OCI-LY7 (cell line): ENCODE results near the gene OGDH. TPM values are rescaled to one million over a fixed set of nuclear protein-coding genes. Genes with fewer than 3 reads are reported as not detected.
"Not testable (repeated sequence)": the region's sequence is repeated elsewhere in the genome, so short reads cannot be mapped to it uniquely, and the experiment has no call there.

Source experiments
- BruUV-seq: library from RNA; stranded (reverse); fragments of 400-500 nt; replicated peaks from 2 replicates; lab custom pipeline; 2021; lab: Mats Ljungman, UMichigan
- CTCF ChIA-PET: fragments of 300-600 bp; sonication (Branson Sonifier 250); formaldehyde crosslinking; loops from one replicate; lab custom pipeline; 2022; ENCODE audit warnings: antibody characterized with exemption; ENCODE audit not compliant: unreplicated experiment; lab: Charles Lee
- POLR2A ChIA-PET: fragments of 300-600 bp; sonication (Branson Sonifier 250); formaldehyde crosslinking; loops from one replicate; lab custom pipeline; 2022; ENCODE audit warnings: antibody characterized with exemption; lab: Charles Lee
- DNase-seq: peaks from one replicate; pipeline ENCODE4 v3.0.0-alpha.2; 2015; ENCODE audit warnings: low spot score
- H2AFZ ChIP-seq: fragments of 200-600 bp; sonication (generic), shearing (Covaris generic); 2 replicates; pipeline ENCODE4 v1.6.1; 2014; ENCODE audit warnings: mild to moderate bottlenecking, antibody characterized with exemption, low read length, moderate library complexity
- H3K27ac ChIP-seq: fragments of 200-600 bp; sonication (generic); 2 replicates; pipeline ENCODE4 v1.5.1; 2014; ENCODE audit warnings: mixed run types, low read depth, mild to moderate bottlenecking, moderate library complexity, low read length, inconsistent platforms; ENCODE audit not compliant: poor library complexity, severe bottlenecking
- H3K36me3 ChIP-seq: fragments of 200-600 bp; sonication (generic); 2 replicates; pipeline ENCODE4 v1.6.1; 2014; ENCODE audit warnings: mild to moderate bottlenecking, antibody characterized with exemption, low read length, moderate library complexity, mixed read lengths; ENCODE audit not compliant: insufficient read depth
- H3K4me1 ChIP-seq: fragments of 200-600 bp; sonication (generic); 2 replicates; pipeline ENCODE4 v1.5.1; 2014; ENCODE audit warnings: mild to moderate bottlenecking, low read length; ENCODE audit not compliant: insufficient read depth, poor library complexity, severe bottlenecking
- H3K4me2 ChIP-seq: fragments of 200-600 bp; sonication (generic); 2 replicates; pipeline ENCODE4 v1.6.1; 2014; ENCODE audit warnings: mild to moderate bottlenecking, low read length
- H3K4me3 ChIP-seq: fragments of 200-600 bp; sonication (generic); 2 replicates; pipeline ENCODE4 v1.5.1; 2014; ENCODE audit warnings: mild to moderate bottlenecking, low read depth, low read length; ENCODE audit not compliant: poor library complexity, severe bottlenecking
- H3K79me2 ChIP-seq: fragments of 200-600 bp; sonication (generic); 2 replicates; pipeline ENCODE4 v1.6.1; 2016; ENCODE audit warnings: low read depth, mild to moderate bottlenecking, low read length, moderate library complexity, mixed read lengths; ENCODE audit not compliant: insufficient read depth
- H3K9me2 ChIP-seq: fragments of 200-600 bp; sonication (generic); 2 replicates; pipeline ENCODE4 v1.6.1; 2016; ENCODE audit warnings: mild to moderate bottlenecking, low read length, mixed read lengths; ENCODE audit not compliant: insufficient read depth
- H3K9me3 ChIP-seq: fragments of 200-600 bp; sonication (generic); 2 replicates; pipeline ENCODE4 v1.6.1; 2014; ENCODE audit warnings: mild to moderate bottlenecking, mixed run types, low read length, mixed read lengths
- H4K20me1 ChIP-seq: fragments of 200-600 bp; sonication (generic); 2 replicates; pipeline ENCODE4 v1.6.1; 2014; ENCODE audit warnings: mild to moderate bottlenecking, antibody characterized with exemption, low read length, moderate library complexity, mixed read lengths; ENCODE audit not compliant: insufficient read depth
- CTCF ChIP-seq: fragments of 200-600 bp; sonication (generic); conservative IDR thresholded peaks from 2 replicates; pipeline ENCODE4 v1.5.1; 2014; ENCODE audit warnings: mild to moderate bottlenecking, antibody characterized with exemption, low read length, moderate library complexity, mixed read lengths
- EZH2phosphoT487 ChIP-seq: fragments of 200-600 bp; sonication (generic); IDR thresholded peaks from 2 replicates; pipeline ENCODE4 v1.6.1; 2018; ENCODE audit warnings: low read depth, borderline replicate concordance, mild to moderate bottlenecking, mixed run types, antibody characterized with exemption, low read length, moderate library complexity, mixed read lengths
- intact Hi-C: fragments of 100-400 bp; cut with micrococcal nuclease; formaldehyde crosslinking; loops from one replicate; pipeline ENCODE4 v1.10.0; 2022; ENCODE audit not compliant: unreplicated experiment
- total RNA-seq, 2 experiments: library from RNA; depleted of rRNA in 1 of 2; stranded (reverse); fragments of >200 nt in 1 of 2; shearing (Covaris generic) in 1 of 2; gene quantifications; 2 replicates each; pipeline ENCODE4 v1.2.3, GENCODE V29; 2014 to 2022

Gene OGDH
- total RNA-seq, 2 experiments from 2014 or later: 47.6 to 70.9 TPM

GRCh38 chr7:44727937-44728262 lies 121.5 kb downstream of the OGDH start:
- Histone ChIP-seq H4K20me1 (no peaks in the 10 kb centered on the region), H3K4me2 (no peak overlapping the region), H3K9me2 (no peaks in the 10 kb centered on the region), H2AFZ (no peak overlapping the region), H3K9me3 (no peaks in the 10 kb centered on the region), H3K4me1 (no peaks in the 10 kb centered on the region), H3K27ac (no peak overlapping the region), H3K4me3 (no peak overlapping the region), H3K36me3 (no peaks in the 10 kb centered on the region), H3K79me2 (no peaks in the 10 kb centered on the region)
- TF ChIP-seq CTCF (no peak), EZH2phosphoT487 (no peak)
- CTCF ChIA-PET: no interaction called here
- POLR2A ChIA-PET: no interaction called here
- BruUV-seq: no TSS peak
- intact Hi-C loops: no loop called here
- DNase-seq: no peak

- Histone ChIP-seq H3K4me3 (no peak overlapping the region), H3K79me2 (no peaks in the 10 kb centered on the region), H3K4me1 (no peaks in the 10 kb centered on the region), H3K9me2 (no peaks in the 10 kb centered on the region), H4K20me1 (no peaks in the 10 kb centered on the region), H3K9me3 (no peaks in the 10 kb centered on the region), H2AFZ (no peak overlapping the region), H3K4me2 (no peak overlapping the region; the same call in 1 of the 2 replicates), H3K27ac (no peak overlapping the region), H3K36me3 (no peaks in the 10 kb centered on the region)
- intact Hi-C loops: no loop called here
- TF ChIP-seq EZH2phosphoT487 (no peak), CTCF (no peak)
- no peak for DNase-seq
- CTCF ChIA-PET: no interaction called here
- no TSS peak for BruUV-seq
- POLR2A ChIA-PET: interaction anchor here (0.5 kb wide), 1 partner anchor 1116 kb away, joined by 3 read pairs; no protein-coding TSS in a partner anchor
Observed at GRCh38 chr7:44729949-44730590, 123.6 kb downstream of the OGDH start.

GRCh38 chr7:44732971-44733370 lies 126.5 kb downstream of the OGDH start:
- H3K27ac ChIP-seq, H2AFZ ChIP-seq, H3K9me3 ChIP-seq, H4K20me1 ChIP-seq, H3K36me3 ChIP-seq, H3K9me2 ChIP-seq, DNase-seq, intact Hi-C loops, H3K4me3 ChIP-seq, H3K4me1 ChIP-seq, BruUV-seq, H3K79me2 ChIP-seq, H3K4me2 ChIP-seq: not testable (repeated sequence)
- POLR2A ChIA-PET: interaction anchor here (0.6 to 0.7 kb wide), 3 partner anchors 18 to 130 kb away, joined by 3 read pairs; no protein-coding TSS in a partner anchor
- CTCF ChIA-PET: interaction anchor here (0.7 kb wide), 1 partner anchor 65 kb away, joined by 4 read pairs; no protein-coding TSS in a partner anchor
